B cell (primary cell): Measurements from ENCODE around the gene CACNA2D3. TPM values are rescaled to one million over a fixed set of nuclear protein-coding genes. Genes with fewer than 3 reads are reported as not detected.

Source experiments
- ATAC-seq: fragments of 200-7000 bp; cut with Tn5 transposase; one replicate; pipeline ENCODE4 v1.10.0; 2021; ENCODE audit warnings: low read depth, mild to moderate bottlenecking, moderate number of reproducible peaks, moderate library complexity
- CTCF ChIA-PET: fragments of 350-600 bp; sonication (Branson Sonifier 250); formaldehyde crosslinking; loops from one replicate; lab custom pipeline; 2021; ENCODE audit warnings: antibody characterized with exemption, inconsistent platforms; lab: Charles Lee
- POLR2A ChIA-PET: fragments of 350-600 bp; sonication (Branson Sonifier 250); formaldehyde crosslinking; loops from one replicate; lab custom pipeline; 2021; ENCODE audit warnings: antibody characterized with exemption; lab: Charles Lee
- DNase-seq: peaks from one replicate; pipeline ENCODE4 v3.0.0; 2013
- H2AFZ ChIP-seq: 2 replicates; pipeline ENCODE4 v1.6.1; 2012; ENCODE audit warnings: mild to moderate bottlenecking, low read depth, low read length; ENCODE audit not compliant: insufficient read depth, poor library complexity, severe bottlenecking
- H3K27ac ChIP-seq, 2 donors: 1 replicate in 1 of 2; 2 replicates in 1 of 2; pipeline ENCODE4 v1.5.1; 2012 to 2013; ENCODE audit warnings: low read length in 2 of 2, mild to moderate bottlenecking in 2 of 2, moderate library complexity in 1 of 2
- H3K27me3 ChIP-seq, 4 experiments: fragments of 200-600 bp in 1 of 4; sonication (generic) in 1 of 4; replicated peaks in 1 of 4; 1 replicate in 2 of 4; 2 replicates in 2 of 4; pipeline versions ENCODE4 v1.6.1 to v1.7.0; 2013 to 2016; ENCODE audit warnings: low read length in 3 of 4, mild to moderate bottlenecking in 2 of 4, mixed read lengths in 1 of 4, moderate library complexity in 1 of 4; ENCODE audit not compliant: insufficient read depth in 4 of 4, control insufficient read depth in 3 of 4; ENCODE audit errors: control extremely low read depth in 1 of 4
- H3K36me3 ChIP-seq, 2 experiments: replicated peaks in 1 of 2; 1 replicate in 1 of 2; 2 replicates in 1 of 2; pipeline versions ENCODE4 v1.6.1 to v1.7.1; 2013; ENCODE audit warnings: low read length in 1 of 2; ENCODE audit not compliant: insufficient read depth in 2 of 2, control insufficient read depth in 1 of 2; ENCODE audit errors: control extremely low read depth in 1 of 2, extremely low read depth in 1 of 2
- H3K4me1 ChIP-seq, 2 donors: fragments of 200-600 bp in 1 of 2; sonication (generic) in 1 of 2; 1 replicate in 1 of 2; 2 replicates in 1 of 2; pipeline versions ENCODE4 v1.5.1 to v1.6.1; 2013 to 2017; ENCODE audit warnings: low read length in 2 of 2; ENCODE audit not compliant: control insufficient read depth in 2 of 2, insufficient read depth in 2 of 2
- H3K4me2 ChIP-seq: replicated peaks from 2 replicates; pipeline ENCODE3; 2012; ENCODE audit warnings: mild to moderate bottlenecking, low read depth, low read length; ENCODE audit not compliant: poor library complexity, severe bottlenecking
- H3K4me3 ChIP-seq, 5 experiments: fragments of 200-600 bp in 1 of 5; sonication (generic) in 1 of 5; 1 replicate in 3 of 5; 2 replicates in 2 of 5; pipeline versions ENCODE4 v1.5.1 to v1.7.0; 2011 to 2016; ENCODE audit warnings: low read length in 4 of 5, mild to moderate bottlenecking in 4 of 5, low read depth in 2 of 5, control low read depth in 1 of 5, moderate library complexity in 1 of 5; ENCODE audit not compliant: insufficient read depth in 1 of 5; ENCODE audit errors: control extremely low read depth in 1 of 5, extremely low read depth in 1 of 5
- H3K79me2 ChIP-seq: fragments of 200-600 bp; sonication (generic); one replicate; pipeline ENCODE4 v1.6.0; 2016; ENCODE audit warnings: low read length; ENCODE audit not compliant: control insufficient read depth, insufficient read depth
- H3K9ac ChIP-seq: fragments of 200-600 bp; sonication (generic); 2 replicates; pipeline ENCODE4 v1.6.1; 2017; ENCODE audit warnings: mild to moderate bottlenecking, low read length, moderate library complexity
- H3K9me3 ChIP-seq, 3 donors: one replicate each; pipeline versions ENCODE4 v1.6.1 to v1.7.1; 2013; ENCODE audit warnings: low read length in 2 of 3; ENCODE audit not compliant: control insufficient read depth in 2 of 3, insufficient read depth in 1 of 3; ENCODE audit errors: control extremely low read depth in 1 of 3
- H4K20me1 ChIP-seq: 2 replicates; pipeline ENCODE4 v1.6.0; 2012; ENCODE audit warnings: mild to moderate bottlenecking, low read length; ENCODE audit not compliant: insufficient read depth, control insufficient read depth, poor library complexity, severe bottlenecking
- H3K27ac Mint-ChIP-seq: one replicate; pipeline ENCODE4 v1.8.0; 2021; ENCODE audit warnings: mixed read lengths
- H3K27me3 Mint-ChIP-seq: one replicate; pipeline ENCODE4 v1.8.0; 2021; ENCODE audit warnings: mixed read lengths
- H3K4me1 Mint-ChIP-seq: one replicate; pipeline ENCODE4 v1.8.0; 2021; ENCODE audit warnings: mixed read lengths
- H3K4me3 Mint-ChIP-seq: one replicate; pipeline ENCODE4 v1.8.0; 2021; ENCODE audit warnings: mixed read lengths
- H3K9me3 Mint-ChIP-seq: one replicate; pipeline ENCODE4 v1.8.0; 2022; ENCODE audit warnings: mixed read lengths; ENCODE audit not compliant: insufficient read depth
- CTCF ChIP-seq: fragments of 200-600 bp; IDR thresholded peaks from one replicate; pipeline ENCODE4 v1.8.0; 2022; ENCODE audit warnings: antibody characterized with exemption, mild to moderate bottlenecking
- EZH2 ChIP-seq: IDR thresholded peaks from 2 replicates; pipeline ENCODE4 v1.6.1; 2012; ENCODE audit warnings: borderline replicate concordance, low read depth, mild to moderate bottlenecking, moderate library complexity, low read length; ENCODE audit not compliant: insufficient read depth, poor library complexity, severe bottlenecking
- WGBS: methylation state at CpG from one replicate; pipeline ENCODE4 v1.1.5; 2013; ENCODE audit warnings: missing lambda C conversion rate; ENCODE audit not compliant: insufficient coverage; 5-methylcytosine and 5-hydroxymethylcytosine counted together
- intact Hi-C: fragments of 100-400 bp; cut with micrococcal nuclease; formaldehyde crosslinking; loops from one replicate; pipeline ENCODE4 v1.10.0; 2022
- polyA plus RNA-seq: library from polyadenylated mRNA; depleted of rRNA; stranded (reverse); fragments of >200 nt; gene quantifications from 2 replicates; pipeline ENCODE4 v1.2.3, GENCODE V29; 2012
- total RNA-seq, 2 donors: library from RNA; stranded (reverse); fragments of 120-200 nt in 1 of 2; gene quantifications; 1 replicate in 1 of 2; 2 replicates in 1 of 2; pipeline versions ENCODE4 v1.2.3 to v1.2.4, GENCODE V29; 2013 to 2022

Gene CACNA2D3
- total and polyA plus RNA-seq, 2 donors (not counting 1 experiment from before 2014, with no cell fraction given) = not detected

- ATAC-seq (no peak), DNase-seq (no peak)
- Histone ChIP-seq H3K4me1 (no peaks in the 10 kb centered on the region), H4K20me1 (no peaks in the 10 kb centered on the region), H3K4me2 (no peak overlapping the region), H3K27ac (no peak overlapping the region), H3K4me3 (no peak overlapping the region), H3K9ac (no peak overlapping the region), H3K9me3 (no peaks in the 10 kb centered on the region), H3K36me3 (no peaks in the 10 kb centered on the region), H3K27me3 (no peaks in the 10 kb centered on the region), H2AFZ (no peak overlapping the region), H3K79me2 (no peaks in the 10 kb centered on the region)
- H3K4me1 Mint-ChIP-seq = no peaks in the 10 kb centered on the region
- CTCF ChIA-PET = no interaction called here
- H3K27ac Mint-ChIP-seq = no peak overlapping the region
- intact Hi-C loops = no loop called here
- H3K9me3 Mint-ChIP-seq = peaks cover 3% of the 10 kb centered on the region
- H3K27me3 Mint-ChIP-seq = no peaks in the 10 kb centered on the region
- POLR2A ChIA-PET = no interaction called here
- H3K4me3 Mint-ChIP-seq = no peak overlapping the region
- TF ChIP-seq CTCF = no peak
- TF ChIP-seq EZH2 = no peak
- WGBS = no CpG with 5 or more reads among the region's 1 CpG
These were observed 922.1 kb downstream of the CACNA2D3 start for GRCh38 chr3:55044486-55044885.

- no peaks in the 10 kb centered on the region for H3K4me1 Mint-ChIP-seq
- ATAC-seq (no peak), DNase-seq (no peak)
- no peak overlapping the region for H3K27ac Mint-ChIP-seq
- no peaks in the 10 kb centered on the region for H3K27me3 Mint-ChIP-seq
- Histone ChIP-seq H3K27me3 (no peaks in the 10 kb centered on the region), H3K4me1 (no peaks in the 10 kb centered on the region), H4K20me1 (no peaks in the 10 kb centered on the region), H3K4me2 (no peak overlapping the region), H3K9ac (no peak overlapping the region), H3K4me3 (no peak overlapping the region), H3K36me3 (no peaks in the 10 kb centered on the region), H2AFZ (no peak overlapping the region), H3K9me3 (peaks cover 0 to 3% (median 0%) of the 10 kb centered on the region in 3 donors), H3K79me2 (no peaks in the 10 kb centered on the region), H3K27ac (no peak overlapping the region)
- 81% methylated on average over 4 of the region's 5 CpGs for WGBS
- CTCF ChIA-PET = no interaction called here
- H3K4me3 Mint-ChIP-seq = no peak overlapping the region
- TF ChIP-seq CTCF = no peak
- peaks cover under 1% of the 10 kb centered on the region for H3K9me3 Mint-ChIP-seq
- POLR2A ChIA-PET = no interaction called here
- intact Hi-C loops = no loop called here
These were observed 936.8 kb downstream of the CACNA2D3 start for GRCh38 chr3:55059027-55059629.
